ENCODE measurements around the gene SAPCD2. TPM values are rescaled to one million over a fixed set of nuclear protein-coding genes. Genes with fewer than 3 reads are reported as not detected.

Gene SAPCD2
- total RNA-seq, 1 experiment from 2014 or later, result 30.6 TPM

- peak overlapping the region; percentile 59 for H3K4me3 ChIP-seq (ENCODE audit: low read depth, low read length, poor library complexity, severe bottlenecking)
- intact Hi-C loops (cut with micrococcal nuclease; ENCODE audit: unreplicated experiment), result no loop called here
- BruUV-seq (replicated peaks), result no TSS peak
- H3K9me3 ChIP-seq (ENCODE audit: low read depth, low read length, poor library complexity, severe bottlenecking), result no peaks in the 10 kb centered on the region
- peaks cover 5% of the 10 kb centered on the region for H3K36me3 ChIP-seq (ENCODE audit: insufficient read depth, low read length, poor library complexity, severe bottlenecking)
- no peak for TF ChIP-seq EZH2 (IDR thresholded peaks at IDR 0.05; ENCODE audit: borderline replicate concordance, low read depth, low read length, poor library complexity, severe bottlenecking)
- TF ChIP-seq CTCF (conservative IDR thresholded peaks at IDR 0.05; ENCODE audit: low read depth, low read length), result no peak
- DNase-seq (ENCODE audit: low spot score), result no peak
- ChIA-PET POLR2A (ENCODE audit: low non-redundant PET) (no interaction called here), CTCF (no interaction called here)
- no peak overlapping the region for H3K27ac ChIP-seq (ENCODE audit: low read depth, low read length, poor library complexity, severe bottlenecking)
- peaks cover 5% of the 10 kb centered on the region for H3K4me1 ChIP-seq (ENCODE audit: insufficient read depth, low read length, poor library complexity, severe bottlenecking)
- H3K27me3 ChIP-seq (replicated peaks; ENCODE audit: insufficient read depth, low read depth, low read length, poor library complexity), result no peaks in the 10 kb centered on the region
Observed at GRCh38 chr9:137077758-137078693, 7.7 kb upstream of the SAPCD2 start.

GRCh38 chr9:137077010-137077747 is 6.8 kb upstream of the SAPCD2 start, which contains the start of gene UAP1L1:
Gene UAP1L1 (plus strand): TSS chr9:137077517. CDS start chr9:137077533, 16 bp downstream.
- Histone ChIP-seq H3K36me3 (ENCODE audit: insufficient read depth, low read length, poor library complexity, severe bottlenecking) (peaks cover 5% of the 10 kb centered on the region), H3K9me3 (ENCODE audit: low read depth, low read length, poor library complexity, severe bottlenecking) (no peaks in the 10 kb centered on the region), H3K4me1 (ENCODE audit: insufficient read depth, low read length, poor library complexity, severe bottlenecking) (peaks cover 5% of the 10 kb centered on the region), H3K4me3 (ENCODE audit: low read depth, low read length, poor library complexity, severe bottlenecking) (peak within 1 kb of the TSS; percentile 59), H3K27me3 (replicated peaks; ENCODE audit: insufficient read depth, low read depth, low read length, poor library complexity) (no peaks in the 10 kb centered on the region), H3K27ac (ENCODE audit: low read depth, low read length, poor library complexity, severe bottlenecking) (no peak within 1 kb of the TSS)
- intact Hi-C loops (cut with micrococcal nuclease; ENCODE audit: unreplicated experiment), result no loop called here
- BruUV-seq (replicated peaks), result no TSS peak
- no peak for TF ChIP-seq CTCF (conservative IDR thresholded peaks at IDR 0.05; ENCODE audit: low read depth, low read length)
- TF ChIP-seq EZH2 (IDR thresholded peaks at IDR 0.05; ENCODE audit: borderline replicate concordance, low read depth, low read length, poor library complexity, severe bottlenecking), result no peak
- ChIA-PET CTCF (interaction anchor here (0.5 to 1.1 kb wide), 2 partner anchors 10 to 27 kb away, joined by 3 read pairs; no protein-coding TSS in a partner anchor), POLR2A (ENCODE audit: low non-redundant PET) (no interaction called here)
- DNase-seq (ENCODE audit: low spot score), result peak; percentile 58

DNA sequence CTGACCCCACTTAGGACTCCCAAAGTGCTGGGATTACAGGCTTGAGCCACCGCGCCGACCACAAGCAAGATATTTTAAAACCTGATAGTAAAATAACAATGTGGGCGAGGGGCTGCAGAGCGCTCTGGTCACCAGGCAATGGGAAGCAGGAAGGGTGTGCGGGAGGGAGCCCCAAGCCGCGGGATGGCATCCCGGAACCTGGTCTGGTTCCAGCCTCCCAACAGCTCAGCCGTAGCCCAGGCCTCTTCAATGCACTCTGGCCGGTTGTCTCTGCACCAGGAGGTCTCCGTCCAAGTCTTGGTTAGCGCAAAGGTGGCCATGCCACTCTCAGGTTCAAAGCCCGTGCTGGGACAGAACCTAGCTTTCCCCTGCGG is 6.3 kb upstream of the SAPCD2 start:
- no peak for DNase-seq (ENCODE audit: low spot score)
- TF ChIP-seq EZH2 (IDR thresholded peaks at IDR 0.05; ENCODE audit: borderline replicate concordance, low read depth, low read length, poor library complexity, severe bottlenecking), result no peak
- no peak for TF ChIP-seq CTCF (conservative IDR thresholded peaks at IDR 0.05; ENCODE audit: low read depth, low read length)
- ChIA-PET CTCF (interaction anchor here (0.5 to 1.1 kb wide), 2 partner anchors 9 to 26 kb away, joined by 3 read pairs; no protein-coding TSS in a partner anchor), POLR2A (ENCODE audit: low non-redundant PET) (no interaction called here)
- Histone ChIP-seq H3K4me1 (ENCODE audit: insufficient read depth, low read length, poor library complexity, severe bottlenecking) (peaks cover 5% of the 10 kb centered on the region), H3K27me3 (replicated peaks; ENCODE audit: insufficient read depth, low read depth, low read length, poor library complexity) (no peaks in the 10 kb centered on the region), H3K27ac (ENCODE audit: low read depth, low read length, poor library complexity, severe bottlenecking) (no peak overlapping the region), H3K36me3 (ENCODE audit: insufficient read depth, low read length, poor library complexity, severe bottlenecking) (peaks cover 5% of the 10 kb centered on the region), H3K4me3 (ENCODE audit: low read depth, low read length, poor library complexity, severe bottlenecking) (peak overlapping the region; percentile 59), H3K9me3 (ENCODE audit: low read depth, low read length, poor library complexity, severe bottlenecking) (no peaks in the 10 kb centered on the region)
- intact Hi-C loops (cut with micrococcal nuclease; ENCODE audit: unreplicated experiment), result no loop called here
- BruUV-seq (replicated peaks), result no TSS peak
